Thyroid gland (tissue), 4 donors: Measurements from ENCODE around the gene RBMS1.

Experiments used
- POLR2A ChIP-seq, 2 donors: fragments of 450-650 bp; IDR thresholded peaks; one replicate each; pipeline ENCODE4 v1.6.1; 2017; ENCODE audit warnings: antibody characterized with exemption in 2 of 2, mild to moderate bottlenecking in 2 of 2, moderate library complexity in 1 of 2
- TF ChIP-seq, protein P1 (sequence below), 6 experiments: fragments of 200-600 bp in 3 of 6; fragments of 450-650 bp in 3 of 6; sonication (generic) in 3 of 6; IDR thresholded peaks; one replicate each; pipeline ENCODE4 v1.5.1; 2016 to 2019; ENCODE audit warnings: antibody characterized with exemption in 6 of 6, mild to moderate bottlenecking in 2 of 6, inconsistent platforms in 1 of 6, moderate library complexity in 1 of 6

GRCh38 chr2:160499865-160500264 is 6.3 kb upstream of the RBMS1 start:
- TF ChIP-seq, protein P1, sequence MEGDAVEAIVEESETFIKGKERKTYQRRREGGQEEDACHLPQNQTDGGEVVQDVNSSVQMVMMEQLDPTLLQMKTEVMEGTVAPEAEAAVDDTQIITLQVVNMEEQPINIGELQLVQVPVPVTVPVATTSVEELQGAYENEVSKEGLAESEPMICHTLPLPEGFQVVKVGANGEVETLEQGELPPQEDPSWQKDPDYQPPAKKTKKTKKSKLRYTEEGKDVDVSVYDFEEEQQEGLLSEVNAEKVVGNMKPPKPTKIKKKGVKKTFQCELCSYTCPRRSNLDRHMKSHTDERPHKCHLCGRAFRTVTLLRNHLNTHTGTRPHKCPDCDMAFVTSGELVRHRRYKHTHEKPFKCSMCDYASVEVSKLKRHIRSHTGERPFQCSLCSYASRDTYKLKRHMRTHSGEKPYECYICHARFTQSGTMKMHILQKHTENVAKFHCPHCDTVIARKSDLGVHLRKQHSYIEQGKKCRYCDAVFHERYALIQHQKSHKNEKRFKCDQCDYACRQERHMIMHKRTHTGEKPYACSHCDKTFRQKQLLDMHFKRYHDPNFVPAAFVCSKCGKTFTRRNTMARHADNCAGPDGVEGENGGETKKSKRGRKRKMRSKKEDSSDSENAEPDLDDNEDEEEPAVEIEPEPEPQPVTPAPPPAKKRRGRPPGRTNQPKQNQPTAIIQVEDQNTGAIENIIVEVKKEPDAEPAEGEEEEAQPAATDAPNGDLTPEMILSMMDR (IDR thresholded peaks at IDR 0.05), result no peak
- no peak for TF ChIP-seq POLR2A (IDR thresholded peaks at IDR 0.05)
